Prostate gland (tissue), 2 donors: ENCODE data around the gene ACOX1. TPM values are rescaled to one million over a fixed set of nuclear protein-coding genes. Genes with fewer than 3 reads are reported as not detected.

Experiments used
- DNase-seq: peaks from one replicate; pipeline ENCODE4 v3.0.0-alpha.2; 2019; ENCODE audit warnings: low spot score
- H3K27ac ChIP-seq, 2 donors: fragments of 200-600 bp; sonication (generic); 2 replicates each; pipeline ENCODE4 v1.5.1; 2017 to 2019
- H3K27me3 ChIP-seq: fragments of 200-600 bp; sonication (generic); replicated peaks from 2 replicates; pipeline ENCODE4 v1.5.1; 2019; ENCODE audit not compliant: insufficient read depth
- H3K36me3 ChIP-seq, 2 donors: fragments of 200-600 bp; sonication (generic); 1 replicate in 1 of 2; 2 replicates in 1 of 2; pipeline versions ENCODE4 v1.5.1 to v1.8.1; 2017 to 2019
- H3K4me1 ChIP-seq: fragments of 200-600 bp; sonication (generic); replicated peaks from 2 replicates; pipeline ENCODE4 v1.5.1; 2019
- H3K4me3 ChIP-seq, 2 donors: fragments of 200-600 bp; sonication (generic); 2 replicates each; pipeline ENCODE4 v1.5.1; 2017 to 2019
- H3K9me3 ChIP-seq: fragments of 200-600 bp; sonication (generic); 2 replicates; pipeline ENCODE4 v1.5.1; 2017
- CTCF ChIP-seq, 4 experiments: fragments of 200-600 bp in 2 of 4; fragments of 450-650 bp in 2 of 4; sonication (generic) in 2 of 4; IDR thresholded peaks; 1 replicate in 3 of 4; 2 replicates in 1 of 4; pipeline ENCODE4 v1.5.1; 2016 to 2019; ENCODE audit warnings: antibody characterized with exemption in 4 of 4, mild to moderate bottlenecking in 2 of 4, moderate library complexity in 2 of 4
- POLR2A ChIP-seq: fragments of 450-650 bp; IDR thresholded peaks from one replicate; pipeline ENCODE4 v1.6.1; 2016; ENCODE audit warnings: antibody characterized with exemption, mild to moderate bottlenecking
- POLR2AphosphoS5 ChIP-seq: sonication (generic); formaldehyde crosslinking; IDR thresholded peaks from one replicate; pipeline ENCODE4 v1.6.1; 2017; ENCODE audit warnings: antibody characterized with exemption
- WGBS: methylation state at CpG from one replicate; pipeline ENCODE4 v1.1.5; 2018; 5-methylcytosine and 5-hydroxymethylcytosine counted together
- intact Hi-C: fragments of 100-400 bp; cut with DNase I; formaldehyde crosslinking; loops from one replicate; pipeline ENCODE4 v1.14.2; 2022
- total RNA-seq, 2 donors: library from RNA; depleted of rRNA; stranded (reverse); fragments of >200 nt; gene quantifications; one replicate each; pipeline ENCODE4 v1.1.0, GENCODE V29; 2016

Gene ACOX1
- total RNA-seq, 2 donors from 2014 or later, result 75.5 to 79.0 TPM

DNA sequence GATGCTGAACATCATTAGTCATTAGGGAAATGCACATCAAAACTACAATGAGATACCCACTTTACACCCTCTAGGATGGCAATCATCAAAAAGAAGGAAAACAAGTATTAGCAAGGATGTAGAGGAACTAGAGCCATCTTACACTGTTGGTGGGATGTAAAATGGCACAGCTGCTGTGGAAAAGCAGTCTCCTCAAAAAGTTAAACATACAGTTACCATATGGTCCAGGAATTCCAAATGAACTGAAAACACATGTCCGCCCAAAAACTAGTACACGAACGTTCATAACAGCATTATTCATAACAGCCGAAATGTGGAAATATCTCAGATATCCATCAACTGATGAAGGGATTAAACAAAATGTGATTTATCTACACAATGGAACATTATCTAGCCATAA, 45.2 kb downstream of the ACOX1 start:
- Histone ChIP-seq H3K27me3 (no peaks in the 10 kb centered on the region), H3K4me1 (no peaks in the 10 kb centered on the region), H3K36me3 (no peaks in the 10 kb centered on the region), H3K9me3 (no peaks in the 10 kb centered on the region), H3K4me3 (no peak overlapping the region), H3K27ac (no peak overlapping the region)
- WGBS, result 90% methylated on average over 4 of the region's 4 CpGs
- TF ChIP-seq CTCF (IDR thresholded peaks at IDR 0.05), result no peak
- no peak for TF ChIP-seq POLR2A
- TF ChIP-seq POLR2AphosphoS5, result no peak
- DNase-seq, result no peak
- intact Hi-C loops, result no loop called here

DNA sequence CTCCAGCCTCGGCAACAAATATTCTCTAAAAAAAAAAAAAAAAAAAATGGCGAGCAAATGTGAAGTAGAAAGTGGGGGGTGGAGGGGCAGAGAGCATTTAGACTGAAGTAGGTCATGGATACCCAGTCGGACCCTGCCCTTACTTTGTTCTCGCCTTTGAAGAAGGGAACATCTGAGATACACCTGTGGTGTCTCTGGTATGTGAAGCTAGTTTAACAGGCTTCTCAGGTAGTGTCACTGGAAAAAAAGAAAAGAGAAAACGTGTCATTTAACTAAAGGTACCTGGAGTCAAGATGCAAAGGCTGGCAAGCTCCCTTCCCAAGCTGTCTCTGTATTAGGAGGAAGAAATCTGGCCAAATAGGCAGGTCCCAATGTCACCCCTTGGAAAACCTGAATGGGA, 46.1 kb downstream of the ACOX1 start:
- Histone ChIP-seq H3K27me3 (no peaks in the 10 kb centered on the region), H3K4me3 (no peak overlapping the region), H3K27ac (no peak overlapping the region), H3K4me1 (no peaks in the 10 kb centered on the region), H3K36me3 (no peaks in the 10 kb centered on the region), H3K9me3 (no peaks in the 10 kb centered on the region)
- intact Hi-C loops, result no loop called here
- WGBS, result 72% methylated on average over 5 of the region's 5 CpGs
- DNase-seq, result no peak
- TF ChIP-seq POLR2AphosphoS5 (no peak), CTCF (IDR thresholded peaks at IDR 0.05) (no peak), POLR2A (no peak)

GRCh38 chr17:75931062-75931461, 47.9 kb downstream of the ACOX1 start:
- no peak for TF ChIP-seq POLR2AphosphoS5
- no peaks in the 10 kb centered on the region for H3K27me3 ChIP-seq
- H3K9me3 ChIP-seq, result no peaks in the 10 kb centered on the region
- no peaks in the 10 kb centered on the region for H3K36me3 ChIP-seq
- no peak overlapping the region for H3K4me3 ChIP-seq
- intact Hi-C loops, result no loop called here
- no peak overlapping the region for H3K27ac ChIP-seq
- 84% methylated on average over 4 of the region's 4 CpGs for WGBS
- no peak for DNase-seq
- H3K4me1 ChIP-seq, result no peaks in the 10 kb centered on the region

DNA sequence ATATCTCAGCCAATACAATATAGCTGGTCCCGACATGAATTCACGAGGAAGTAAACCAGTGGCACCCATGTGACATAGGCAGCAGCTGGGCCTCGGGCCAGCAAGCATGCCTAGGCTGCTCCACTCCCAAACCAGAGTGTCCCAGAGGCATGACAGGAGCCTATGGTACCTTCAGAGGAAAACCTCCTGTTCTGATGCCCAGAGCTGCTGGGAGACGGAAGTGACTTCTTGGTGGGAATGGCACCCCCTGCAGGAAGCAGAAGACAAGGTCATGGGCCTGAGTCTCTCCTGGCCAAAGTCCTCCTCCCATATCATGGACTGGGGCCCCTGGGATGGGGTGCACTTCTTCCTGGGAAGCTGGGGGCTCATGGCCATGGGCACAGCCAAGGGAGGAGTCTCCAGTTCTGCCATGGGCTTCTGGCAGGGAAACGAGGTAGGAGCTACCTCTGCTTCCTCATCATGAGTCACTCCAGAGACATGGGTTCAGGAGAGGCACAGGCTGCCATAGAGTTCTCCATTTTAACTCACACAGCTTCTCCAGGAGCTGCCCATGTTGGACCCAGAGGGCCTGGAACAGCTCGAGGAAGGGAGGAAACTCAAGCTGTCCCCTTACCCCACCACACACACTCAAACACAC, 51.6 kb downstream of the ACOX1 start:
- Histone ChIP-seq H3K4me3 (no peak overlapping the region), H3K27ac (peak overlapping the region; percentile 11 to 44), H3K27me3 (no peaks in the 10 kb centered on the region), H3K36me3 (no peaks in the 10 kb centered on the region), H3K9me3 (no peaks in the 10 kb centered on the region), H3K4me1 (no peaks in the 10 kb centered on the region)
- intact Hi-C loops, result no loop called here
- TF ChIP-seq POLR2AphosphoS5 (peak; percentile 79), CTCF (IDR thresholded peaks at IDR 0.05) (peak in 3 of 4 experiments; percentile 17 to 55 (median 47)), POLR2A (no peak)
- peak; percentile 77 for DNase-seq
- 36% methylated on average over 6 of the region's 6 CpGs for WGBS

GRCh38 chr17:75926456-75926855, 52.5 kb downstream of the ACOX1 start:
- H3K4me3 ChIP-seq, result no peak overlapping the region
- peak overlapping the region in 1 of 2 donors; percentile 59 for H3K27ac ChIP-seq
- DNase-seq, result no peak
- no peaks in the 10 kb centered on the region for H3K36me3 ChIP-seq
- H3K27me3 ChIP-seq, result no peaks in the 10 kb centered on the region
- intact Hi-C loops, result no loop called here
- WGBS, result 75% methylated on average over 4 of the region's 4 CpGs
- H3K4me1 ChIP-seq, result no peaks in the 10 kb centered on the region
- TF ChIP-seq POLR2AphosphoS5 (no peak), POLR2A (no peak), CTCF (IDR thresholded peaks at IDR 0.05) (no peak)
- no peaks in the 10 kb centered on the region for H3K9me3 ChIP-seq
